GM12878 (cell line): Measurements from ENCODE around the gene HIC1.

Experiments
- BHLHE40 ChIP-seq, 2 experiments: fragments of 450-650 bp in 1 of 2; IDR thresholded peaks; 2 replicates each; pipeline ENCODE4 v1.6.1; 2011 to 2017; ENCODE audit warnings: low read depth in 2 of 2, borderline replicate concordance in 1 of 2, improper control_type of control experiment in 1 of 2, low read length in 1 of 2, mild to moderate bottlenecking in 1 of 2
- CTCF ChIP-seq, 3 experiments: IDR thresholded peaks in 2 of 3; conservative IDR thresholded peaks in 1 of 3; 2 replicates each; pipeline ENCODE4 v1.5.1; 2011; ENCODE audit warnings: low read depth in 3 of 3, low read length in 3 of 3, mild to moderate bottlenecking in 3 of 3, control low read depth in 2 of 3, moderate library complexity in 2 of 3, inconsistent platforms in 1 of 3, mixed read lengths in 1 of 3; ENCODE audit not compliant: control insufficient read depth in 2 of 3, insufficient read depth in 1 of 3; ENCODE audit errors: extremely low read depth in 1 of 3
- FOXK2 ChIP-seq: fragments of 450-650 bp; IDR thresholded peaks from 2 replicates; pipeline ENCODE4 v1.6.1; 2017; ENCODE audit warnings: mild to moderate bottlenecking, moderate library complexity
- POLR2A ChIP-seq: IDR thresholded peaks from 2 replicates; pipeline ENCODE4 v1.6.1; 2011; ENCODE audit warnings: low read depth, mild to moderate bottlenecking, low read length
- POLR2AphosphoS5 ChIP-seq: IDR thresholded peaks from 2 replicates; pipeline ENCODE4 v1.6.1; 2011; ENCODE audit warnings: mild to moderate bottlenecking, low read length, inconsistent platforms
- TAF1 ChIP-seq: IDR thresholded peaks from 2 replicates; pipeline ENCODE4 v1.6.1; 2011; ENCODE audit warnings: mild to moderate bottlenecking, low read depth, low read length, borderline replicate concordance
- TF ChIP-seq, protein P1 (sequence below): fragments of 150-350 bp; IDR thresholded peaks from 2 replicates; pipeline ENCODE4 v1.6.1; 2014; ENCODE audit warnings: mild to moderate bottlenecking, low read depth, low read length
- TF ChIP-seq, protein P2 (sequence below): fragments of 450-650 bp; IDR thresholded peaks from 2 replicates; pipeline ENCODE4 v1.6.1; 2017; ENCODE audit warnings: mild to moderate bottlenecking, low read depth, inconsistent platforms; ENCODE audit not compliant: poor library complexity, severe bottlenecking

DNA sequence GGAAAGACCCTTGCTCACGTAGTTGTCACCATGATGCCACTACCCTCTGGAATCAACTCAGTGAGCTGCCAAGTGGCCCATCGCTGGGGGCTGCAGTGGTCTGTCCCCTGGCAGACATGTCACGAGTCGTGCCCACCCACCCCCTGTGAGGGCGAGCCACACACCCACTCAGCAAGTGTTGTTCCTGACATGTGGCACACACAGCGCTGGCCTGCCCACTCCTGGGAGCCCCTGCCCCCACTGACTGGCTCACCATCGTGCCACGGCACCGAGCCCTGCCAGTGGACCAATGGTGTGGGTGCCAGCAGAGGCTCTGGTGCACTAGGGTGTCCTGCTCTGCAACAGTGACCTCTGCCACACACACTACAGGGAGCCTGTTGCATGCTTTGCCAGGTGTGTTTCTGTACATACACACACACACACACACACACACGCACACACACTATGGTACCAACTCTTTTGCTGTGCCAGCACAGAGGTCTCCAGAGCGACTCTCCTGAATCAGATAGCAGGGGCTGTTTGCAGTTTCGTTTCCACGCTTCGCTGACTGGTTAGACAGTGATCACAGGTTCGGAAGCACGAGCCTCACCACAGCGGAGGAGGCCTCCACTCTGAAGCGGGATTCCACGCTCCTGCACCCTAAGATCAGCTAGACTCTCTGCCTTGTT, 37.5 kb upstream of the HIC1 start:
- TF ChIP-seq CTCF (IDR thresholded peaks at IDR 0.05 in 2 of 3, conservative IDR thresholded peaks at IDR 0.05 in 1 of 3; ENCODE audit: control insufficient read depth in 2 of 3, extremely low read depth in 1 of 3, insufficient read depth in 1 of 3, low read depth in 3 of 3, low read length in 3 of 3) (no peak), FOXK2 (no peak), POLR2AphosphoS5 (no peak), POLR2A (no peak), TAF1 (no peak), BHLHE40 (IDR thresholded peaks at IDR 0.05; ENCODE audit: borderline replicate concordance in 1 of 2, low read depth in 2 of 2, low read length in 1 of 2) (peak; percentile 71 to 88)
- TF ChIP-seq, protein P1, sequence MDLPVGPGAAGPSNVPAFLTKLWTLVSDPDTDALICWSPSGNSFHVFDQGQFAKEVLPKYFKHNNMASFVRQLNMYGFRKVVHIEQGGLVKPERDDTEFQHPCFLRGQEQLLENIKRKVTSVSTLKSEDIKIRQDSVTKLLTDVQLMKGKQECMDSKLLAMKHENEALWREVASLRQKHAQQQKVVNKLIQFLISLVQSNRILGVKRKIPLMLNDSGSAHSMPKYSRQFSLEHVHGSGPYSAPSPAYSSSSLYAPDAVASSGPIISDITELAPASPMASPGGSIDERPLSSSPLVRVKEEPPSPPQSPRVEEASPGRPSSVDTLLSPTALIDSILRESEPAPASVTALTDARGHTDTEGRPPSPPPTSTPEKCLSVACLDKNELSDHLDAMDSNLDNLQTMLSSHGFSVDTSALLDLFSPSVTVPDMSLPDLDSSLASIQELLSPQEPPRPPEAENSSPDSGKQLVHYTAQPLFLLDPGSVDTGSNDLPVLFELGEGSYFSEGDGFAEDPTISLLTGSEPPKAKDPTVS, result no peak
- TF ChIP-seq, protein P2, sequence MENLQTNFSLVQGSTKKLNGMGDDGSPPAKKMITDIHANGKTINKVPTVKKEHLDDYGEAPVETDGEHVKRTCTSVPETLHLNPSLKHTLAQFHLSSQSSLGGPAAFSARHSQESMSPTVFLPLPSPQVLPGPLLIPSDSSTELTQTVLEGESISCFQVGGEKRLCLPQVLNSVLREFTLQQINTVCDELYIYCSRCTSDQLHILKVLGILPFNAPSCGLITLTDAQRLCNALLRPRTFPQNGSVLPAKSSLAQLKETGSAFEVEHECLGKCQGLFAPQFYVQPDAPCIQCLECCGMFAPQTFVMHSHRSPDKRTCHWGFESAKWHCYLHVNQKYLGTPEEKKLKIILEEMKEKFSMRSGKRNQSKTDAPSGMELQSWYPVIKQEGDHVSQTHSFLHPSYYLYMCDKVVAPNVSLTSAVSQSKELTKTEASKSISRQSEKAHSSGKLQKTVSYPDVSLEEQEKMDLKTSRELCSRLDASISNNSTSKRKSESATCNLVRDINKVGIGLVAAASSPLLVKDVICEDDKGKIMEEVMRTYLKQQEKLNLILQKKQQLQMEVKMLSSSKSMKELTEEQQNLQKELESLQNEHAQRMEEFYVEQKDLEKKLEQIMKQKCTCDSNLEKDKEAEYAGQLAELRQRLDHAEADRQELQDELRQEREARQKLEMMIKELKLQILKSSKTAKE, result no peak
